Keratinocyte (primary cell): Measurements from ENCODE around the gene C3orf20. TPM values are rescaled to one million over a fixed set of nuclear protein-coding genes. Genes with fewer than 3 reads are reported as not detected.

Source experiments
- DNase-seq: peaks from one replicate; pipeline ENCODE4 v3.0.0-alpha.2; 2011; ENCODE audit warnings: low read depth, missing footprints, low spot score
- FAIRE-seq: peaks from 2 replicates; lab custom pipeline; 2011; peaks lifted over from hg19 to GRCh38; lab: Jason Lieb, UNC
- H2AFZ ChIP-seq: 2 replicates; pipeline ENCODE4 v1.6.0; 2012; ENCODE audit warnings: low read length, control low read depth, inconsistent platforms; ENCODE audit not compliant: control insufficient read depth
- H3K27ac ChIP-seq: 2 replicates; pipeline ENCODE4 v1.5.1; 2011; ENCODE audit warnings: low read length; ENCODE audit not compliant: control insufficient read depth, insufficient read depth
- H3K27me3 ChIP-seq: 3 replicates; pipeline ENCODE4 v1.6.0; 2011; ENCODE audit warnings: low read length; ENCODE audit not compliant: control insufficient read depth, insufficient read depth; ENCODE audit errors: extremely low read depth
- H3K36me3 ChIP-seq, 2 experiments: 2 replicates in 1 of 2; 3 replicates in 1 of 2; pipeline ENCODE4 v1.5.1; 2011; ENCODE audit warnings: low read length in 2 of 2, mild to moderate bottlenecking in 1 of 2; ENCODE audit not compliant: control insufficient read depth in 2 of 2, insufficient read depth in 2 of 2; ENCODE audit errors: extremely low read depth in 1 of 2
- H3K4me1 ChIP-seq: 3 replicates; pipeline ENCODE4 v1.5.1; 2011; ENCODE audit warnings: low read length; ENCODE audit not compliant: control insufficient read depth, insufficient read depth; ENCODE audit errors: extremely low read depth
- H3K4me2 ChIP-seq: 3 replicates; pipeline ENCODE4 v1.6.0; 2011; ENCODE audit warnings: low read depth, low read length; ENCODE audit not compliant: control insufficient read depth, insufficient read depth; ENCODE audit errors: extremely low read depth
- H3K4me3 ChIP-seq, 3 experiments: fragments of 200-600 bp in 1 of 3; sonication (generic) in 1 of 3; 2 replicates in 2 of 3; 3 replicates in 1 of 3; pipeline ENCODE4 v1.5.1; 2011 to 2016; ENCODE audit warnings: low read length in 3 of 3, mild to moderate bottlenecking in 3 of 3, control low read depth in 2 of 3, inconsistent platforms in 1 of 3, low read depth in 1 of 3, mixed read lengths in 1 of 3, mixed run types in 1 of 3, moderate library complexity in 1 of 3; ENCODE audit not compliant: control insufficient read depth in 2 of 3, insufficient read depth in 2 of 3; ENCODE audit errors: extremely low read depth in 1 of 3
- H3K79me2 ChIP-seq: 2 replicates; pipeline ENCODE4 v1.6.0; 2012; ENCODE audit warnings: low read length; ENCODE audit not compliant: control insufficient read depth, insufficient read depth
- H3K9ac ChIP-seq: 3 replicates; pipeline ENCODE4 v1.6.0; 2011; ENCODE audit warnings: low read length; ENCODE audit not compliant: control insufficient read depth, insufficient read depth; ENCODE audit errors: extremely low read depth
- H3K9me1 ChIP-seq: 3 replicates; pipeline ENCODE4 v1.6.0; 2011; ENCODE audit warnings: low read length; ENCODE audit not compliant: control insufficient read depth, insufficient read depth; ENCODE audit errors: extremely low read depth
- H3K9me3 ChIP-seq: 2 replicates; pipeline ENCODE4 v1.5.1; 2012; ENCODE audit warnings: low read depth, low read length; ENCODE audit not compliant: control insufficient read depth
- H4K20me1 ChIP-seq: 3 replicates; pipeline ENCODE4 v1.6.0; 2011; ENCODE audit warnings: low read length; ENCODE audit not compliant: control insufficient read depth, insufficient read depth; ENCODE audit errors: extremely low read depth
- EZH2 ChIP-seq: IDR thresholded peaks from one replicate; pipeline ENCODE4 v1.6.1; 2012; ENCODE audit warnings: inconsistent platforms, mild to moderate bottlenecking, low read length, moderate library complexity
- dilution Hi-C: fragments of 300-500 bp; cut with MboI; formaldehyde crosslinking; loops from one replicate; pipeline ENCODE4 v1.7.0; 2020; ENCODE audit warnings: low sequenced_read_pairs; ENCODE audit not compliant: extremely low pct_ligation_motif_present
- polyA plus RNA-seq, 5 experiments: library from polyadenylated mRNA; depleted of rRNA in 3 of 5; stranded (reverse) in 3 of 5; stranded (forward) in 1 of 5; unstranded in 1 of 5; fragments of >200 nt; gene quantifications; 1 replicate in 1 of 5; 2 replicates in 3 of 5; 3 replicates in 1 of 5; pipeline versions ENCODE4 v1.2.1 to v1.2.3, GENCODE V29; 2011 to 2012; ENCODE audit warnings: missing spikeins in 2 of 5, low read depth in 1 of 5, low replicate concordance in 1 of 5
- TF ChIP-seq, protein P1 (sequence below), 3 experiments: IDR thresholded peaks in 1 of 3; conservative IDR thresholded peaks in 1 of 3; optimal IDR thresholded peaks in 1 of 3; 2 replicates in 2 of 3; 3 replicates in 1 of 3; pipeline versions ENCODE3 to v1.5.1; 2011; ENCODE audit warnings: low read length in 3 of 3, mild to moderate bottlenecking in 3 of 3, moderate library complexity in 2 of 3, control low read depth in 1 of 3, inconsistent platforms in 1 of 3; ENCODE audit not compliant: insufficient read depth in 2 of 3; ENCODE audit errors: extremely low read depth in 1 of 3

Gene C3orf20
- polyA plus RNA-seq, 1 donor (not counting 4 experiments of a cell fraction or from before 2014, with no cell fraction given): not detected

DNA sequence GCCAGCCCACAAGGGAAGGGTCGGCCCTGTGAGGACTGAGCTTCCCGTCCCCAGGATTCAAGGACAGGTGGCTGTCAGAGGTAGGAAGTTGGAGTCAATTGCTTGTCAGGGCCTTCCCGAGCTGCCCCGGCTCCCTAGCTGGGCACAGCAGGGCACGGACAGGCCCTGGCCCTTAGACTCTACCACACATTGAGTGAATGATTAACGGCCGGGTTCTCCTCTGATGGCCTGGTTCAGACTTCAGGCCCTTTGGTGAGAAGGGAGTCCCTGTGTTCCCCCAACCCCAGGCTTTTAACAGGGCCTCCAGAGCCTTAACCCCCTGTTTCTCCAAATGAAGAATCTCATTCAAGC is 127.4 kb downstream of the C3orf20 start:
- FAIRE-seq: no peak
- Histone ChIP-seq H3K4me1 (no peaks in the 10 kb centered on the region), H3K4me3 (no peak overlapping the region), H3K79me2 (no peaks in the 10 kb centered on the region), H3K36me3 (no peaks in the 10 kb centered on the region), H4K20me1 (peaks cover 3% of the 10 kb centered on the region), H3K4me2 (no peak overlapping the region), H3K9me3 (no peaks in the 10 kb centered on the region), H3K27me3 (peaks cover 12% of the 10 kb centered on the region), H3K9ac (no peak overlapping the region), H3K27ac (no peak overlapping the region), H2AFZ (no peak overlapping the region), H3K9me1 (no peaks in the 10 kb centered on the region)
- dilution Hi-C loops: no loop called here
- no peak for DNase-seq
- TF ChIP-seq, protein P1, sequence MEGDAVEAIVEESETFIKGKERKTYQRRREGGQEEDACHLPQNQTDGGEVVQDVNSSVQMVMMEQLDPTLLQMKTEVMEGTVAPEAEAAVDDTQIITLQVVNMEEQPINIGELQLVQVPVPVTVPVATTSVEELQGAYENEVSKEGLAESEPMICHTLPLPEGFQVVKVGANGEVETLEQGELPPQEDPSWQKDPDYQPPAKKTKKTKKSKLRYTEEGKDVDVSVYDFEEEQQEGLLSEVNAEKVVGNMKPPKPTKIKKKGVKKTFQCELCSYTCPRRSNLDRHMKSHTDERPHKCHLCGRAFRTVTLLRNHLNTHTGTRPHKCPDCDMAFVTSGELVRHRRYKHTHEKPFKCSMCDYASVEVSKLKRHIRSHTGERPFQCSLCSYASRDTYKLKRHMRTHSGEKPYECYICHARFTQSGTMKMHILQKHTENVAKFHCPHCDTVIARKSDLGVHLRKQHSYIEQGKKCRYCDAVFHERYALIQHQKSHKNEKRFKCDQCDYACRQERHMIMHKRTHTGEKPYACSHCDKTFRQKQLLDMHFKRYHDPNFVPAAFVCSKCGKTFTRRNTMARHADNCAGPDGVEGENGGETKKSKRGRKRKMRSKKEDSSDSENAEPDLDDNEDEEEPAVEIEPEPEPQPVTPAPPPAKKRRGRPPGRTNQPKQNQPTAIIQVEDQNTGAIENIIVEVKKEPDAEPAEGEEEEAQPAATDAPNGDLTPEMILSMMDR (optimal IDR thresholded peaks at IDR 0.05 in 1 of 3, IDR thresholded peaks at IDR 0.05 in 1 of 3, conservative IDR thresholded peaks at IDR 0.05 in 1 of 3; ENCODE audit: extremely low read depth in 1 of 3, insufficient read depth in 2 of 3, low read length in 3 of 3): no peak
- TF ChIP-seq EZH2: no peak

DNA sequence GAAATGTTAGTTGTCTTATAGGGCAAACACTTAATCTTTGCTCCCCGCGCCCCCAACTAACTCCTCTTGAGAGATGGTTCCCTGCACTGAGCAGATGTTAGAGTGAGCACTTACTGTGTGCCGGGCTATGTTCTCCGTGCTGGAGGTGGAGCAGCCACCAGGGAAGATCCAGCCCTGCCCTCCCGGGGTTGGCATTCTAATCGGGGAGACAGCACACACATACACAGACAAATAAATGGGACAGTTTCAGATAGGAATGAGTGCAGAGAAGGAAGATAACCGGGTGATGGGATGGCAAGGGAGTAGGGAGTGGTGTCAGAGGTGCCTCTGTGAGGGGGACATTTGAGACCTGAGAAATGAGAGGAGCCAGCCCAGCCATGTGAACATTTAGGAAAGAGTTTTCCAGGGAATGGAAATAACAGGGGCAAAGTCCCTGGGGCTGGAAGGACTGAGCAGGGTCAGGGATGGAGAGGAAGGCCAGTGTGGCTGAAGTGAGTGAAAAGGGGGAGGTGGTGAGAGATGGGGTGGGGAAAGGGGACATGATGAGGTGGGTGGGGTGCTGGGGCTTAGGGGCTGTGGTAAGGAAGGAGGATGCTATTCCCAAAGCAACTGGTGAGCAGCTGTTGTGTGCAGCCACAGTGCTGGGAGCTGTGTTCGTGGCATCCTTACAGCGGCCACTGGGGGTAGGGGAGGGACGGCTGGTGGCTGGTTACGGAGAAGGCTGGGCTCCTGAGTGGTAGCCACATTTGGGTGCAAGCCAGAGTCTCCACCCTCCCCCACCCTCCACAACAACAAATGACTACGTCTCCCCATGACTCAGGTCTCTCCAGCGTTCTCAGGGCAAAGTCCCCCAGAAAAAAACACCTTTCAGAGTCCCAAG is 128.4 kb downstream of the C3orf20 start:
- Histone ChIP-seq H3K4me1 (no peaks in the 10 kb centered on the region), H3K9me3 (no peaks in the 10 kb centered on the region), H2AFZ (no peak overlapping the region), H3K4me3 (no peak overlapping the region), H3K79me2 (no peaks in the 10 kb centered on the region), H3K4me2 (no peak overlapping the region), H3K9ac (no peak overlapping the region), H3K27ac (no peak overlapping the region), H3K9me1 (no peaks in the 10 kb centered on the region), H4K20me1 (peaks cover 3% of the 10 kb centered on the region), H3K36me3 (no peaks in the 10 kb centered on the region), H3K27me3 (peaks cover 6% of the 10 kb centered on the region)
- dilution Hi-C loops: no loop called here
- TF ChIP-seq EZH2: no peak
- TF ChIP-seq, protein P1 (optimal IDR thresholded peaks at IDR 0.05 in 1 of 3, IDR thresholded peaks at IDR 0.05 in 1 of 3, conservative IDR thresholded peaks at IDR 0.05 in 1 of 3; ENCODE audit: extremely low read depth in 1 of 3, insufficient read depth in 2 of 3, low read length in 3 of 3): no peak
- DNase-seq: no peak
- FAIRE-seq: no peak
